Measurements from ENCODE around the gene EGLN2. TPM values are rescaled to one million over a fixed set of nuclear protein-coding genes. Genes with fewer than 3 reads are reported as not detected.
"Not testable (repeated sequence)": the region's sequence is repeated elsewhere in the genome, so short reads cannot be mapped to it uniquely, and the experiment has no call there.

EGLN2 gene
- total RNA-seq, 1 donor, result 70.8 TPM

DNA sequence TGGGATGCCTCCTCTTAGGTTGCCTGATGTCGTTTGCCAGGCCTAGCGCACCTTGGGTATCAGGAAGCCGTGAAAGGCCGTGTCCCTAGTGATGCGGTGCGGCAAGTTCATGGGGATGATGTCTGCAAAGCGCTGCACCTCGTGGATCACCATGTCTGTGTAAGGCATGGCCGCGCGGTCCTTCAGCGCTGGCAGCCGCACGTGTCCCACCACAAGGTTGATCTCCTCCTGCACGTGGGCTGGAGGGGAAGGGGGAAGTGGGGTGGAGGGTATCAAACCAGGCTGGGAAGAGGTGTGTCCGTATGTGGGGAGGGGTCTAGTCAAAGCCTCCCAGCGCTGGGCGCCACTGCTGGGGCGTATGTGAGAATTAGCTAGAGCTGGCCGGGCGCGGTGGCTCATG lies 23.2 kb downstream of the EGLN2 start:
- TF ChIP-seq, protein P1, sequence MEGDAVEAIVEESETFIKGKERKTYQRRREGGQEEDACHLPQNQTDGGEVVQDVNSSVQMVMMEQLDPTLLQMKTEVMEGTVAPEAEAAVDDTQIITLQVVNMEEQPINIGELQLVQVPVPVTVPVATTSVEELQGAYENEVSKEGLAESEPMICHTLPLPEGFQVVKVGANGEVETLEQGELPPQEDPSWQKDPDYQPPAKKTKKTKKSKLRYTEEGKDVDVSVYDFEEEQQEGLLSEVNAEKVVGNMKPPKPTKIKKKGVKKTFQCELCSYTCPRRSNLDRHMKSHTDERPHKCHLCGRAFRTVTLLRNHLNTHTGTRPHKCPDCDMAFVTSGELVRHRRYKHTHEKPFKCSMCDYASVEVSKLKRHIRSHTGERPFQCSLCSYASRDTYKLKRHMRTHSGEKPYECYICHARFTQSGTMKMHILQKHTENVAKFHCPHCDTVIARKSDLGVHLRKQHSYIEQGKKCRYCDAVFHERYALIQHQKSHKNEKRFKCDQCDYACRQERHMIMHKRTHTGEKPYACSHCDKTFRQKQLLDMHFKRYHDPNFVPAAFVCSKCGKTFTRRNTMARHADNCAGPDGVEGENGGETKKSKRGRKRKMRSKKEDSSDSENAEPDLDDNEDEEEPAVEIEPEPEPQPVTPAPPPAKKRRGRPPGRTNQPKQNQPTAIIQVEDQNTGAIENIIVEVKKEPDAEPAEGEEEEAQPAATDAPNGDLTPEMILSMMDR (IDR thresholded peaks at IDR 0.05; ENCODE audit: insufficient read depth, low read depth, low read length), result no peak
- DNase-seq (ENCODE audit: low read depth), result no peak
- no peak overlapping the region for H3K4me3 ChIP-seq (ENCODE audit: low read depth, low read length)

DNA sequence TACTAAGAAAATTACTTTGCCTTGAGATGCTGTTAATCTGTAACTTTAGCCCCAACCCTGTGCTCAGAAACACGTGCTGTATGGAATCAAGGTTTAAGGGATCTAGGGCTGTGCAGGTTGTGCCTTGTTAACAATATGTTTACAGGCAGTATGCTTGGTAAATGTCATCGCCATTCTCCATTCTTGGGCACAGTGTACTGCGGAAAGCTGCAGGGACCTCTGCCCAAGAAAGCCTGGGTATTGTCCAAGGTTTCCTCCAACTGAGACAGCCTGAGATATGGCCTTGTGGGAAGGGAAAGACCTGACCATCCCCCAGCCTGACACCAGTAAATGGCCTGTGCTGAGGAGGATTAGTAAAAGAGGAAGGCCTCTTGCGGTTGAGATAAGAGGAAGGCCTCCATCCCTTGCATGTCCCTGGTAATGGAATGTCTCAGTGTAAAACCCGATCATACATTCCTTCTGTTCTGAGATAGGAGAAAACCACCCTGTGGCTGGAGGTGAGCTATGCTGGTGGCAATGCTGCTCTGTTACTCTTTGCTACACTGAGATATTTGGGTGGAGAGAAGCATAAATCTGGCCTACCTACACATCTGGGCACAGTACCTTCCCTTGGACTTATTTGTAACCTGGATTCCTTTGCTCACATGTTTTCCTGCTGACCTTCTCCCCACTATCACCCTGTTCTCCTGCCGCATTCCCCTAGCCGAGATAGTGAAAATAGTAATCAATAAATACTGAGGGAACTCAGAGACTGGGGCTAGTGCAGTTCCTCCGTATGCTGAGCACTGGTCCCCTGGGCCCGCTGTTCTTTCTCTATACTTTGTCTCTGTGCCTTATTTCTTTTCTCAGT lies 23.9 kb downstream of the EGLN2 start:
- peak; percentile 97 for DNase-seq (ENCODE audit: low read depth)
- H3K4me3 ChIP-seq (ENCODE audit: low read depth, low read length), result not testable (repeated sequence)

DNA sequence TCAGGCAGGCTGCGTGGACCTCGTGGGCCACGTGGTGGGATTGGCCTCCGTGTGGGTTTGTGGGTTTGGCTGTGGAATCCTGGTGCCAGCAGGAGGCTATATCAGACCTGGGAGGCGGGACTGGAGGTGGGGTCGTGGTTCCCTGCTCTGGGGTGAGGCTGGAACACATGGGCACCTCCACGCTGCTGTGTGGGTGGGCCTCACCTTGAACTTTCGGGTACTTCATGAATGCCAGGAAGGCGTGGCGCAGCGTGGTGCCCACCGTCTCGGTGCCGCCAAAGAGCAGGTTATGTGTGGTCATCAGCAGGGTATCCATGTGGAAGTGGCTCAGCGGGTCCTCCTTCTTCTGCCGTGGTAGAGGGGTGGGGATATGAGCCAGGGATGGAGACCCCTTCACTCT lies 25.9 kb downstream of the EGLN2 start:
- not testable (repeated sequence) for DNase-seq (ENCODE audit: low read depth)

DNA sequence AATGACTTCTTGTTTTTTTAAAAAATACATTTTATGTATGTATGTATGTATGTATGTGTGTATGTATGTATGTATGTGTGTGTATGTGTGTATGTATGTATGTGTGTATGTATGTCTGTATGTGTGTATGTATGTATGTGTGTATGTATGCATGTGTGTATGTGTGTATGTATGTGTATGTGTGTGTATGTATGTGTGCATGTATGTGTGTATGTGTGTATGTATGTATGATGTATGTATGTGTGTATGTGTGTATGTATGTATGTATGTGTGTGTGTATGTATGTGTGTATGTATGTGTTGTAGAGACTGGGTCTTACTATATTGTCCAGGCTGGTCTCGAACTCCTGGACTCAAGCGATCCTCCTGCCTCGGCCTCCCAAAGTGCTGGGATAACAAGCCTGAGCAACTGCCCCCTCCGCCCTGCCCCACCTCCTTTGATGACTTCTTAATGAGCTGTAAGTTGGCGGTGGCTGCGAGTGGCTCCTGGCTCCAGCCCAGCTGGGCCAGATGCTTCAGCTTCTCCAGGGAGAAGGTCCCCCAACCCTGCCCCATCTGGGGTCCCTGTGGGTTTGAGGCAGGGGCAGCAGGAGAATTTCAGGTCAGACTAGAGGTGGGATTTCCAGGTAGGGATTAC lies 26.6 kb downstream of the EGLN2 start:
- DNase-seq (ENCODE audit: low read depth), result not testable (repeated sequence)

More for the DNA sequence above, 25.9 kb downstream of the EGLN2 start:
- not testable (repeated sequence) for H3K4me3 ChIP-seq (ENCODE audit: low read depth, low read length)

DNA sequence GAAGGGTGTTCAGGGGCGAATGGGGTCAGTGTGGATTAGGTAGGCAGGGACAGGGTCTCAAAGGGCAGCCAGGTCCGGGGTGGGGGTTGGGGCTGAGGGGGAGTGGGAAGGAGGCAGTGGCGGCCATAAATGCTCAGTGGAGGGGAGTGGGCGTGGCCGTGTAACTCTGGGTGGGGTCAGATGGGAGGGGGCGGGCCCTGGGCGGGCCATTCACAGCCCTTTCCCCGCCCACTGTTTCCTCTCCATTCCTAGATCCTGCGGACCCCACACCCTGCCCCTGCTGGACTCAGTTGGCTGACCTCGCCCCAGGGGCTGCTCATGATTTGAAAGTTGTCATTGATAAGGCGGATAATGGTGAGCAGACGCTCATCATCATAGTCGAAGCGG lies 27.3 kb downstream of the EGLN2 start:
- not testable (repeated sequence) for DNase-seq (ENCODE audit: low read depth); H3K4me3 ChIP-seq (ENCODE audit: low read depth, low read length)

More for the DNA sequence above, 26.6 kb downstream of the EGLN2 start:
- H3K4me3 ChIP-seq (ENCODE audit: low read depth, low read length), result not testable (repeated sequence)

DNA sequence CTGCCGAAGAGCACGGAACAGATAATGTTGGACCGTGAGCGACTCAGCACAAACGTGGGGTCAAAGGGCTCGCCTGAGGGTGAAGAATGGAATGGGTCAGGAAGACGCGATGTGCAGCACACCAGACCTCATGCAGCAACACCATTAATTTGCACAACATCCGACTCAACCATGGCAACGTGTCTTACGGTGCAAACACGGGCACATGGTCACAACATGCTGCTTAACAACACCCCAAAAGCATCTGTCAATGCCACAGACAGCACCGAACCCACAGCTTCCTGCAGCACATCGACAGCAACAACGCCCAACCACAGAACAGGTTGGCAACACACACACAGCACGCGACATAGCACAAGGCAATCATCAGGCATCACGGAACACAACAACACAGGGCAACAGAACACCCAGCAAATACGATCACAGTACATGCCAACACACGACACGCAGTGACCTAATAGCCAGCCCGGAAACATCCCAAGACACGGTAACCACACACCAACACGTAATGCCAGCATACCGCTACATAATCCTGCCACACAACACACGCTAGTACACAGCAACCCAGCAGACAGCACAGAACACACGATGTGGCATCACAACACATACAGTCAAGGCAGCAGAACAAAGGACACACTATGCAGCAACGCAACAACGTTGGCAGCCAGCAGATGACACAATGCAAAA lies 27.9 kb downstream of the EGLN2 start:
- not testable (repeated sequence) for H3K4me3 ChIP-seq (ENCODE audit: low read depth, low read length); DNase-seq (ENCODE audit: low read depth)

DNA sequence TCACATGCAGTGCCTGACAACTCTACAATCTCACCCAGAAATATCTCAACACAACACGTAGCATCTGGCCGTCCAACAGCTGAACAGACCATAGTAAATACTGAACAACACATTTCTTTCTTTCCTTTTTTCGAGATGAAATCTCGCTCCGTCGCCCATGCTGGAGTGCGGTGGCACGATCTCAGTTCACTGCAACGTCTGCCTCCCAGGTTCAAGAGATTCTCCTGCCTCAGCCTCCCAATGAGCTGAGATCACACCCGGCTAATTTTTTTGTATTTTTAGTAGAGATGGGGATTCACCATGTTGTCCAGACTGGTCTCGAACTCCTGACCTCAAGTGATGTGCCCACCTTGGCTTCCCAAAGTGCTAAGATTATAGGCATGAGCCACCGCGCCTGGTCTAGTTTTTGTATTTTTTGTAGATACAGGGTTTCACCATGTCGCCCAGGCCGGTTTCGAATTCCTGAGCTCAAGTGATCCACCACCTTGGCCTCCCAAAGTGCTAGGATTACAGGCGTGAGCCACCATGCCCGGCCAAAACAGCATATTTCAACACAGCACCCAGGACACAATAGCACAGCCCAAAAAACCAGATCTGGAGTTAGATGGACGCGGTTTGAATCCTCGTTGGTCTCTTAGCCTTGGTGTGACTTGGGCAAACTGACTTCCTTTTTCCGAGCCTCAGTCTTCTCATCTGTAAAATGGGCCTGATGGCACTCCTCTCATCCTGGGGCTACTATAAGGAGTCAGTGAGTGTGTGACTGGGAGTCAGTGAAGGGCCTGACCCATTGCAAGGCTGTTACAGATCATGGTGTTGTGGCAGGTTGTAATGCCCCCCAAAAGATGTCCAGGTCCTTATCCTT lies 28.6 kb downstream of the EGLN2 start:
- no peak overlapping the region for H3K4me3 ChIP-seq (ENCODE audit: low read depth, low read length)
- DNase-seq (ENCODE audit: low read depth), result no peak
- TF ChIP-seq, protein P1 (IDR thresholded peaks at IDR 0.05; ENCODE audit: insufficient read depth, low read depth, low read length), result no peak

DNA sequence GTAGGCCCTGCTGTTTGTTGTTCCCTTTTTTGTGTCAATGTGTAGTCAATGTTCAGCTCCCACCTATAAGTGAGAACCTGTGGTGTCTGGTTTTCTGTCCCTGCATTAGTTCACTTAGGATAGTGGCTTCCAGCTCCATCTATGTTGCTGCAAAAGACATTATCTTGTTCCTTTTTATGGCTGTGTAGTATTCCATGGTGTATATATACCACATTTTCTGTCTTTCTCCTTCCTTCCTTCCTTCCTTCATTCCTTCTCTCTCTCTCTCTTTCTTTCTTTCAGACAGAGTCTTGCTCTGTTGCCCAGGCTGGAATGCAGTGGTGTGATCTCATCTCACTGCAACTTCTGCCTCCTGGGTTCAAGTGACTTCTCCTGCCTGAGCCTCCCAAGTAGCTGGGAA lies 30.2 kb downstream of the EGLN2 start:
- H3K4me3 ChIP-seq (ENCODE audit: low read depth, low read length), result no peak overlapping the region
- TF ChIP-seq, protein P1 (IDR thresholded peaks at IDR 0.05; ENCODE audit: insufficient read depth, low read depth, low read length), result no peak
- DNase-seq (ENCODE audit: low read depth), result no peak

DNA sequence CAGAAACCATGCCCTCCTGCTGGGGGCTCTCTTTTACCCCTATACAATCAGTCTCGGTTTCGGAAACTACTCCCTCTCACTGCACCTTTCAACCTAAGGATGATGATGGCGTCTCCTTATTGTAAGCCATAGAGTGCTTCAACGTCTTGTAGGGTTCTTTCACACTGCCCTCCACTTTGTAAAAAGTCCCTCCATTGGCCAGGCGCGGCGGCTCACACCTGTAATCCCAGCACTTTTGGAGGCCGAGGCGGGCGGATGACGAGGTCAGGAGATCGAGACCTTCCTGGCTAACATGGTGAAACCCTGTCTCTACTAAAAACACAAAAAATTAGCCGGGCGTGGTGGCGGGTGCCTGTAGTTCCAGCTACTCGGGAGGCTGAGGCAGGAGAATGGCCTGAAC lies 31.8 kb downstream of the EGLN2 start:
- not testable (repeated sequence) for DNase-seq (ENCODE audit: low read depth); H3K4me3 ChIP-seq (ENCODE audit: low read depth, low read length)

Measured in fibroblast of villous mesenchyme (primary cell).